GM18867 (cell line): ENCODE data around the gene UBE2QL1.

ENCODE experiments used
- ATAC-seq: cut with Tn5 transposase; IDR thresholded peaks from one replicate; pipeline ENCODE4 v1.9.1; 2021; ENCODE audit warnings: mild to moderate bottlenecking, moderate library complexity; ENCODE audit not compliant: unreplicated experiment

UBE2QL1 gene

DNA sequence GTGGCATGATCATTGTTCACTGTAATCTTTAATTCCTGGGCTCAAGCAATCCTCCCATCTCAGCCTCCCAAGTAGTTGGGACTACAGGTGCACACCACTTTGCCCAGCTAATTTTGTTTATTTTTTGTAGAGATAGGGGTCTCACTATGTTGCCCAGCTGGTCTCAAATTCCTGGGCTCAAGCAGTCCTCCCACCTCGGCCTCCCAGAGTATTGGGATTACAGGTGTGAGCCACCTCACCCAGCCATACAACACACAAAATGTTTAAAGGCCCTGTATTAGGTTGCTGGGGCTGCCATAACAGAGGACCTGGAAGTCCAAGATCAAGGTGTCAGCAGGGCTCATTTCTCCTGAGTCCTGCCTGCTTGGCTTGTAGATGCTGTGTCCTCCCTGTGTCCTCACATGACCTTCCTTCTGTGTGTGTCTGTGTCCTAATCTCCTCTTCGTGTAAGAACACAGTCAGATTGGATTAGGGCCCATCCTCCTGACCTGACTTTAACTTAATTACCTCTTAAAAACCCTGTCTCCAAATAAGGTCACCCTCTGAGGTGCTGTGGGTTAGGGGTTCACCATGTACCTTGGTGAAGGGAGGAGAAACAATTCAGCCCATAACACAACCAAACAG, 5.4 kb downstream of the UBE2QL1 start:
- no peak for ATAC-seq

- ATAC-seq = no peak
These were observed 6.0 kb downstream of the UBE2QL1 start for GRCh38 chr5:6454628-6455053.

DNA sequence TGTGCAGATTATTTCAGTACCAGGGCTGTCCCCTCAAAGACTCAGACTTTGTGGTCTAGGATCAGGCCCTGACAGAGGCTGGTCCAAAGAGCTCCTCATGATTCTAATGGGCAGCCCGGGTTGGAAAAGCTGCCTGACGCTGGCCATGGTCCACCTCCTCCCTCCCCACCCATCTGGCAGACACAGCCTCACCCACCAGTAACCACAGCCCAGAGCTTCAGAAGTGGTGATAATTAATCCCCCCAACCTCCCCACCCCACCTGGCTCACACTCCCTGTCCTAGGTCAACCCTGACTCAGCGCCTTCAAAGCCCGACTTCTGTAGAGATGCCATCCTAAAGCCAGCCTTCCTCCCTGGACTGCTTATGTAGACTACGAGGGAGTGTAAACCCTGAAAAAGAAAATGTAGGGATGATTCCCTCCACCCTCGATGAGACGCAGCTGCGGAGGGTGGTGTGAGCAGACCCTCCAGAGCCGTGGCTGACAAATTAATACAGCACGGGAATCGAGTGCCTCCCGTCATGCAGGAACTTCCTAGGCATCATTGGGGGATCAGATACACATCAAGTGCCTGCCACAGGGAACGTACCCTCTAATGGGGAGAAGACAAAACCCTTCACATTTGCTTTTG, 7.0 kb downstream of the UBE2QL1 start:
- no peak for ATAC-seq

DNA sequence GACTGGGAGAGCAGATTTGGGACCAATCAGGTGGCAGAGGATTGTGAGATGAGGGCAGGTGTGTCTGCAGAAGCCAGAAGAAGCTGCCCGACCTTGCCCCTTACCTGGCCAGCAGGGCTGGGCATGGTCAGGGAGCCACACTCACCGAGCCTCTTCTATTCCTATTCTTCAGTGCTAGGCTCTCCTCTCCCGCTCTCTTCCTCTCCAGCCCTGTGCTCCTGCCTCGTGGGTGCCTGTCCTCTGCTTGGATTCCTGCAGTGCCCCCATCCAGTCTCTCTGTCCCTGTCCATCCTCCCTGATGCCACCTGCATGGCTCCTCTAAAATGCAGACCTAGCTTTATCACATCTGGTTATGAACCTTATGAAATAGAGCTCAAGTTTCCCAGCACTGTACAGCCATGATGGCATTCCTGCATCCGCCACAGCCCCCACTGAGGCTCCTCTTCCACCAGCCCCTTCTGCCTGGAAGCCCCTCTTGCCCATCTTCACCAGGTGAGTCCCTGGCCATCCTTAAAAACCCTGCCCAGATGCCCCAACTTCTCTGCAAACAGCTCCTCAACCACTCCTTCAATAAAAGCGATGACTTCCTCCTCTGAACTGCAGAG, 8.2 kb downstream of the UBE2QL1 start:
- no peak for ATAC-seq

DNA sequence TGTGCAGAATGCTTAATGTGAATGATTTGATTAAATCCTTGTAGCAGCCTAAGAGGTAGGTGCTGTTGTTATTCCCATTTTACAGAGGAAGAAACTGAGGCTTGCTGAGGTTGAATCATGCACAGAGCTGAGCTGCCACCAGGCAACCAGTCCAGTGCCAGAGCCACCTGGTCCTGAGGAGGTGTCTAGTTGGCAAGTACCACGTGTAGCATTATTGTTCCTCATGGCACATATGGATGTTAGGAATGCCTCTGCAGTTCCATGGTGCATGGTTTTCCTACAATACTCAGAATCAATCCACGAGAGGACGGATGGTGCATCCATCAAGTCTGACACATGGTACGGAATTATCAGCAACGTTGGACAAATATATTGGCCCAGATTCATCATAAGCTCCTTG, 8.9 kb downstream of the UBE2QL1 start:
- ATAC-seq = no peak

DNA sequence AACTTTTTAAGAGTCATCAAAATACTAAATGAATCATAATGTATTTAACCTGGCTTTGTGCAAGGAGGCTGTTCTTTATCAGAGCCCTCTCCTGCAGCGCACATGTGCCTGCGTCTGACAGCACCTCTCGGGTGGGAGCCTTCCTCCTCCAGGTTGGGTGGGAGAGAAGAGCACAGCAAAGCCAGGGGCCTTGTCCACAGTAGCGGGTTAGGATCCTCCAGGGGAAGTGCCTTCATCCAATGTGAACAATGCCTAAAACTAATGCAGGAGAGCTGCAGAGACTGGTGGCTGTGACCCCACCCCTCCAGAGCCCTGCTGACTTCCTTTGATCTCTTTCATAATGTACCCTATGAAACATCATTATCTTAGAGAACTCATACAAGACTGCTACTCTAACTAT, 10.2 kb downstream of the UBE2QL1 start:
- no peak for ATAC-seq

DNA sequence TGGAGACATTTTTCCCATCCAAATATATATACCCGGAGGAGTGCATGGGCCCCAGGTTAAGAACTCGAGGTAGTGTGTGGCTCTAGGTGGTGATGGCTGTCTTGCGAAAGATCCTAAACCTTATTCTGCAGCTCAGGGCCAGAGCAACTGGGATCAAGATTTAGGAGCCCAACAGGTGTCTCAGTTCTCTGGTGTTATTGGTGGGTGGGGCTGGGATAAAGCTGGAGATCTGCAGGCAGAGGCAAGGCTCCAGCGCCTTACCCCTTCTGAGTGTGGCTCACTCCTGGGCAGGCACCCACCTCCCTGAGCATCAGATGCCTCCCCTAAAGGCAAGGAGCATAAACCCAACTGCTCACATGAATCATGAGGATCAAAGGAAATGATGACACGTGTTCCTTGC, 11.2 kb downstream of the UBE2QL1 start:
- no peak for ATAC-seq

DNA sequence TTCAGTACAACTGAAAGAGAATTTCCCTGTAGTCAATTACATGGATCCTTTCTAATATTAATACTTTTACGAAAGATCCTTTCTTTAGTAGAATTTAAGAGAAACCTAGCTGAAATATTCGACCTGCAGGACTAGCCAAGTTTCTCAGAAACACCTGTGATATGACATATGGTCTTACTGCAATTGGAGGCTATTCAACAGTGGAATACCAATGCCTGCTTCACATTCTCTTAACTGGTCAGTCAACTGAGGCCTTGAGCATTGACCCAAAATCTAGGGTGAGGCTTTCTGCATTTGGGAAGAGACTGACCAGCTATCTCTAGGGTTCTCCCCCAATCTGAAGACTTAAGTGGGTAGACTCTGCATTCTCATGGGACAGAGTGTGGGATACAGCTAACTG, 12.3 kb downstream of the UBE2QL1 start:
- ATAC-seq = no peak

DNA sequence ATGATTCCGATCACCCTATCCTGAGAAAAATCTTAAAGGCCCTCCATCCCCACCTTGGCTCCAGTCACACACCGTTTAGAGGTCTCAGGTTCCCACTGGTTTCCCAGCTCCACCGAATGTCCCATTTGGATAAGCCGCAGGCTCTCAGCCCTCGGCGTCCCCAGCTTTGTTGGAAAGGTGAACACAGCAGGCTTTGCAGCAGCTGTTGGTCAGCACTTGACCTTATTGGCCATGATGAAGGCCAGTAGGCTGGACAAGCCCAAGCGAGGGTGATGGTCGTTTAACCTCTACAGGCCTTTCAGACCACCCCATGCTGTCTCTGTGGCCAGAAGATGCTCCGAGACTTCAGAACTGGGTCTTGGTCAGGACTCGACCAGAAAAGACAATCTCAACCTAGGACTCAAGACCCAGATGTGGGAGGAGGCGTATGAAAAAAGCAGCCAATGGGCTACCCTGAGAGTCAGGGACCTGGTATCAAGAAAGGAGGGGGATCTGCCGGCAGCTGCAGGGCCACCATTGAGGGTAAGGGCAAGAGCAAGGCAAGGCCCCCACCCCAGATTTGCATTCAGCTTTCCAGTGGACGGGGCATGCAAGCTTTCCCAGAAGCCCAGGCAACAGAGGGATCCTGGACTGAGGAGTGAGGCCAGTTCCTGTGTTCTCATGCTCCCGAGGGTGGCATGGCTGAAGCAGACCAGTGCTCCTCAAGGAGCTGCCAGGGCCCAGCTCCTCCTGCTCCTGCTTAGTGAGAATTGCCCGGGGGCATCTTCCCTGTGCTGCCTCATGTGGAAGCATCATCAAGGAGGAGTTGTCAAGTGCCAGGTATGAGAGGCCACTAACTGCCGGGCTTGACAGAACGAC, 13.4 kb downstream of the UBE2QL1 start:
- no peak for ATAC-seq

DNA sequence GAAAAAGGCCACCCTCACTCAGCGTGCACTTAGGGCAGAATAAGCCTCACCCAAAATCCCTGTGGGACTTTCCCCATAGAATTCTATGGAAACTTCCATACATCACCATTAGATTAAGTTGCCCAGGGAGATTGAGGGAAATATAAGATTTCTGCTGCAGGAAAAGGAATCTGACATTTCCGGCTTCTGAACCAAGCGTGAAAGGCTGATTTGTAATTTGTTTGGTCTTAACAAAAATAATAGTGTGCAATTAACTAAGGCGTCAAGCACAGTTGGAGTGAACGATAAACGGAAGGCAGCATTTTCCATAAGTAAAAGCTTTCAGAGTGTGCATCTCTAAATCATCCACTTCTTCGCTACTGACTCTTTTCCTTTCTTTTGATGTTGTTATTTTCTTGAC, 14.0 kb downstream of the UBE2QL1 start:
- ATAC-seq = no peak

DNA sequence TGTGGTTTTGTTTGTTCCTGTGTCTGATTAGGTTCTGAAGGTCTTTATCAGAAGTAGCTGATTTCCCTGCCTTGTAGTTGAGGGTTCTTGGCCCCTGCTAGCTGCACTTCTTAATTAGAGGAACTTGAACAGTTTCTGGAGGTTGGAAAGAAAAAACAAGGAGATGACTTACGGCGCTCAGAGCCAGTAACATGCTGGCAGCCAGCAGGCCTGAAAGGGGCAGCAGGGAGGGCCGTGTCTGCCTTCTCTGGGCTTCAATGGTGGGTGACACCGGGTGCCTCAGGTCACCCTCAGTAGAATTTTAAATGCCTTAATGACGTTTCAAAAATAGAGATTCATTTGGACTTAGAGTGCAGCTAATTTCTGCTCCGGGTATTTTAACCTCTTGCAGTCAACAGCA, 15.8 kb downstream of the UBE2QL1 start:
- ATAC-seq = no peak

DNA sequence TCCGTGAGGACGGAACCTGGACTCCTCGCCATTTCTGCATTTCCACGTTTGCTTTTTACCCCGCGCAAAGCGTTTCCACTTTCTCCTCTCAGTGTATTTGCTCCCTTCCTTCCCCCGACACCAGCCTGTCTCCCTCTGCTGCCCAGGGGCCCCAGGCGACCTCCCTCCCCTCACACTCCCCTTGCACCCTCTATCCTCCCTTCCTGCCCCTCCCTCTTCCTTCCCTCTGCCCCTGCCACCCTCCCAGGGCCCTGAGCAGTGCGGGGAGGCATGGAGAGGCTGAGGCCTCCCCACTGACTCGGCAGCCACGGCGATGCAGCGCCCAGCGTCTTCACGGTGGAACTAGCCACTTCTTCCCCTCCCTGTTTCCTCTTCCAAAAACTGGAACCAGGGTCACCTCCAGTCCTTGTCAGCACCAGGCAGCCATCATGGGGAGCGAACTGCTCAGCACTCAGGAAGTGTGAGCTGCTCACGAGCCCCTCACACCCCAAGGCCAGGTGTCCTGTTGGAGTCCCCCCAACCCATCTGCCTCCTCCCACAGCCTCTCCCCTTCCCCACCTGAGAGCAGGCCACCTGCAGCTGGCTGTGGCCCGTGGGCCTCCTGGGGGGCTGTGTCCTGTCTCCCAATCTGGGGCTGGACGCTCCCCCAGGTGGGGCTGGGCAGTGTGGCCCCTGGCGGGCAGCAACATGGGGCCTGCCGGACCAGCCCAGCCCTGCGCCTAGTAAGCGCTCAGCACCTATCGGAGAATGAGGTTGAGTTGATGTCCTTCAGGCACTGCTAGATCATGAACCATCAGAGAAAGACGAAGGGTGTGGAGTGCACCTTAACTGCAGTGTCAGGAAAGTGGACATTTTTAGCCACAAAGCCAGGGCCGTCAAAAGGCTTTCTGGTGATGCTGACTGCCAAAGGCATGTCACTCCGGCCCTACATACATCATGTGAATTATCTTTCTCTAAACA, 17.5 kb downstream of the UBE2QL1 start:
- ATAC-seq = no peak

GRCh38 chr5:6466975-6467567, 18.4 kb downstream of the UBE2QL1 start:
- ATAC-seq = no peak

DNA sequence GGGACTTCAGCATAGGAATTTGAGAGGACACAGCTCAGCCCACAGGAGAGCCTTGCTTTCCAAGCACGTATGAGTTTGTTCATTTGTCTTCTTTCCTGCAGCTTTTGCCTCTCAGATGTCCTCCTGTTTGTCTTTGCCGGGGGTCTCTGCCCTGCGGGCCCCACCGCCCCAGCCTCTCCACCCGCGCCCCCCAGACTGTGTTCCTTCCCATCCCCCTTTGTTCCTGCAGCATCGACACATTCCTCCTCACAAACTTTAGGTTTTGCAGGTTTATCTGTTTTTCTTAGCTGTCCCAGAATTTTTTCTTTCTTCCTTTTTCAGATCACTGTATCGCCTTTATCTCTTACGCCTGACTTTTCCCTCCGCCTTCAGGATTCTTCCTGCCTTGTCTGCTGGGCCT, 18.9 kb downstream of the UBE2QL1 start:
- no peak for ATAC-seq

GRCh38 chr5:6468104-6468503, 19.4 kb downstream of the UBE2QL1 start:
- ATAC-seq = no peak

DNA sequence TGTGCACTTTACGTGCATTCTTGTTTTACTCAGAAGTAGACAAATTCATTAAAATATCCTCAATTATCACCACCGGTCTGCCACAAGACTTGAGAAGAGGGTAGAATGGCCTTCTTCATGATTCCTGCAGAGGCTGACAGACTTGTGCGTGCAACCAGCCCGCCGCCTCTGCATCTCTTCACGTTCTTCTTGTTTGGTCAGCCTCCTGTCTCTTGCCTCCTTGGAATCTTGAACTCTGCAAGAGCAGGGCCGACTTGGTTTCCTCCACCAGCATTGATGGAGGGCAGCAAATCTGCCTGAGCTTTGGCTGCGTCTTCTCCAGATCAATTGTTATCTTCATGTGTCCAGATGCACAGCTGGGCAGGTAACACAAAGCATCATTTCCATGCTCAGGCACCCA, 20.2 kb downstream of the UBE2QL1 start:
- ATAC-seq = no peak

- ATAC-seq = no peak
These were observed 21.2 kb downstream of the UBE2QL1 start for GRCh38 chr5:6469836-6470235.

DNA sequence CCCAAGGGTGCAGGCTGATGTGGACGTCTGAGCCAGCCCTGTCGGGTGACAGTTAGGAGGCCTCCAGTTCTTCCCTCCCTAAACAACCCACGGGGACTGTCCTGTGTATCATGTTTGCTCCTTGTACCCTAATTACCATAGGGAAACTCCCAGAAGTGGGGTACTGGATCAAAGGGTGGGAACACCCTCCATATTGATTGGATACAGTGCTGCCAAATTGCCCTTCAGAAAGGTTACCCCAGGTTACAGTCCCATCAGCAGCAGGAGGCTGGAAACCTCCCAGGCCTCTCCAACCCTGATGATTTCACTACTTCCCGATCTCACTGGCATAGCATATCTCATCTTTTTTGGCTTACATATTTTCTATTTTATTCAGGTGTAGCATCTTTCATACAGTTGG, 22.0 kb downstream of the UBE2QL1 start:
- ATAC-seq = no peak

- ATAC-seq = no peak
These were observed 22.6 kb downstream of the UBE2QL1 start for GRCh38 chr5:6471252-6471651.

GRCh38 chr5:6472792-6473191, 24.1 kb downstream of the UBE2QL1 start:
- ATAC-seq = no peak
